GM18519 (cell line): Measurements from ENCODE around the gene TMEM121.

Experiments used
- ATAC-seq: cut with Tn5 transposase; IDR thresholded peaks from one replicate; pipeline ENCODE4 v1.9.1; 2021; ENCODE audit warnings: mild to moderate bottlenecking, moderate library complexity; ENCODE audit not compliant: unreplicated experiment, low FRiP score

Gene TMEM121

GRCh38 chr14:105526776-105527380 is 495 bp downstream of the TMEM121 start:
- no peak for ATAC-seq

DNA sequence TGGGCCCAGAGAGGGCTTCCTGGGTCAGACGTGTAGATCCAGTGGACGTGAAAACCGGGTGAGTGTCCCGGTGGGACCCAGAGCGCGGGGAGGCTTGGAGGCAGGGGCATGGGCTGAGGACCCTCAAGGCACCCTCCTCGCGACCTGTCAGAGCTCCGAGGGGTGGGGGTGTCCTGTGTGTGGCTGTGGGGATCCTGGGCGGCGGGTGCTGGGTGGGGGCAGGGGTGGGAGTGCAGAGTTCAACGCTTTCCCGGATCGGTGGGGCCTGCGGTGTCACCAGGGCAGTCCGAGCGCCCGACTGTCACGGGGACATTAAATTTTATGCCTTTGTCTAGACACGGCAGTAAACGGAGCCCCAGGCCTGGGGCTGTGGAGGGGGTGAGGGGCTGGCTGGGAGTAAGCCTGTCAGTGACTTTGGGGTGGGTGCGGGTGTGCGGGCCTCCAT is 1.0 kb downstream of the TMEM121 start:
- ATAC-seq = no peak

DNA sequence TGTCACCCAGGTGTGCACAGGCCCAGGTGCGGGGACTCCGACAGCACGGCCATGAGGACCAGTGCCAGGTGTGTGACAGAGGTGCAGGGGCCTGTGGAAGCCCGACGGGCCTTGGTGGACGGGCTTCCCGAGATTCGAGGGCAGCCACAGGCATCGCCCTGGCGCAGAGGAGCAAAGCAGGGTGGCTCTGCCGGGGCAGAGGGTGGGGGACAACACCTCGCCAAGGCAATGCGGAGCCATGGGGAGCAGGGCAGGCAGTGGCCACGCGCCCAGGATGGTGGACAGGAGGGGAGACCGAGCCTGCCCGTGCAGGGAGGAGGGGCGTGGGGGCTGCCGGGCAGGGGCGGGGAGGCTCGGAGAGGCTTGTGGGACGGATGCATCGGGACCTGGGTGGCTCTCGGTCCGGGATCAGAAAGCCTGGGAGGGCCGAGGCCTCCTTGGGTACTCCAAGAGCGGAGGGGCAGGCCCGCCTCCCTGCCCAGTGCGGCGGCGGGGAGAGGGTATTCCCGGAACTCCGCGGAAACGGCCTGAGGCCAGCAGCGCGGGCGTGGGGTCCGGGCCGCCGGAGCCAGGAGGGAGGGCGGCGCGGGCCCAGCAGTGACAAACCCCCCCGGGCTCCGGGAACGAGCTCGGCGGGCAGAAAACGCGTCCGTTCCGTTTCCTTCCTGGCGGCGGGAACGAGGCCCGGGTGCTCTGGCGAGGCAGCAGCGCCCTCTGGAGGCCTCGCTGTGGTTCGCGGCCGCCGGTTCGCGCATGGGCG is 1.6 kb downstream of the TMEM121 start:
- ATAC-seq = no peak

DNA sequence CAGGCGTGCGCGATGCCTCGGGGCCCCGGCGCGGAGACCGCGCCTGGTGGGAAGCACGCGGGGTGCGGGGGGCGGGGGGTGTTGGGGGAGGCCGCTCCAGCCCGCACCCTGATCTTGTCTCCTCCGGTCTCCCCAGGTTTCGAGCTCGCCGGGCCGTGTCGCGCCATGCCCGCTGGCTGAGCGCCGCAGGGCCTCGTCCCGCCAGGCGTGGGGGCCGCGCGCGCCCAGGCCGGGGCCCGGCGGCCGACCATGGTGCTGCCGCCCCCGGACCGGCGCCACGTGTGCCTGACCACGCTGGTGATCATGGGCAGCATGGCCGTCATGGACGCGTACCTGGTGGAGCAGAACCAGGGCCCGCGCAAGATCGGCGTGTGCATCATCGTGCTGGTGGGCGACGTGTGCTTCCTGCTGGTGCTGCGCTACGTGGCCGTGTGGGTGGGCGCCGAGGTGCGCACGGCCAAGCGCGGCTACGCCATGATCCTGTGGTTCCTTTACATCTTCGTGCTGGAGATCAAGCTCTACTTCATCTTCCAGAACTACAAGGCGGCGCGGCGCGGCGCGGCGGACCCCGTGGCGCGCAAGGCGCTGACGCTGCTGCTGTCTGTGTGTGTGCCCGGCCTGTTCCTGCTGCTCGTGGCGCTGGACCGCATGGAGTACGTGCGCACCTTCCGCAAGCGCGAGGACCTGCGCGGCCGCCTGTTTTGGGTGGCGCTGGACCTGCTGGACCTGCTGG is 2.4 kb downstream of the TMEM121 start:
- ATAC-seq = no peak

DNA sequence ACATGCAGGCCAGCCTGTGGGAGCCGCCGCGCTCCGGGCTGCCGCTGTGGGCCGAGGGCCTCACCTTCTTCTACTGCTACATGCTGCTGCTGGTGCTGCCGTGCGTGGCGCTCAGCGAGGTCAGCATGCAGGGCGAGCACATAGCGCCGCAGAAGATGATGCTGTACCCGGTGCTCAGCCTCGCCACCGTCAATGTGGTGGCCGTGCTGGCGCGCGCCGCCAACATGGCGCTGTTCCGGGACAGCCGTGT is 2.9 kb downstream of the TMEM121 start:
- ATAC-seq = no peak

DNA sequence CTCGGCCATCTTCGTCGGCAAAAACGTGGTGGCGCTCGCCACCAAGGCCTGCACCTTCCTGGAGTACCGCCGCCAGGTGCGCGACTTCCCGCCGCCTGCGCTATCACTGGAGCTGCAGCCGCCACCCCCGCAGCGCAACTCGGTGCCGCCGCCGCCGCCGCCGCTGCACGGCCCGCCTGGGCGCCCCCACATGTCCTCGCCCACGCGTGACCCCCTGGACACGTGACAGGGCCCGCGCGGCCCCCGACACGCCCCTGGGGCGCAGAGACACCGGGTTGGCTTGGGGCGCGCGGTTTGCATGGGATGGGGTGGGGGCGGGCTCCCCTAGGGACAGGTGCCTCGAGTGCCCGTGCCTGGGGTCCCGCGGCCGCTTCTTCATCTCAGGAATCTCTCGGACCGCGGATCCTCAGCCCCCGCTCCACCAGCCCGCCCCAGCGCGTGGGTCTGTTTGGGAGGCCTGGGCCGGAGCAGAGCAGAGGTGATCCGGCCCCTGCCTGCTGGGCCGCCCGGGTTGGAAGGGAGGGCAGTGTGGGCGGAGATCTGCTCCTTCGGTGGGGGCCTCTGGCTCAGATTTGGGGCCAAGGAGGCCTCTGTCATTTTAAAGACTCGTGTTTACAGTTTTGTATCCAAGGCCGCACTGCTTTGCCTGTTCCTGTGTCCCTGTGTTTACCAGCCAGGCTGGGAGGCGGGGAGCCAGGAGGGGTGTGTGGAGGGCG is 3.3 kb downstream of the TMEM121 start:
- ATAC-seq = no peak

GRCh38 chr14:105530285-105531087 is 4.1 kb downstream of the TMEM121 start:
- no peak for ATAC-seq

DNA sequence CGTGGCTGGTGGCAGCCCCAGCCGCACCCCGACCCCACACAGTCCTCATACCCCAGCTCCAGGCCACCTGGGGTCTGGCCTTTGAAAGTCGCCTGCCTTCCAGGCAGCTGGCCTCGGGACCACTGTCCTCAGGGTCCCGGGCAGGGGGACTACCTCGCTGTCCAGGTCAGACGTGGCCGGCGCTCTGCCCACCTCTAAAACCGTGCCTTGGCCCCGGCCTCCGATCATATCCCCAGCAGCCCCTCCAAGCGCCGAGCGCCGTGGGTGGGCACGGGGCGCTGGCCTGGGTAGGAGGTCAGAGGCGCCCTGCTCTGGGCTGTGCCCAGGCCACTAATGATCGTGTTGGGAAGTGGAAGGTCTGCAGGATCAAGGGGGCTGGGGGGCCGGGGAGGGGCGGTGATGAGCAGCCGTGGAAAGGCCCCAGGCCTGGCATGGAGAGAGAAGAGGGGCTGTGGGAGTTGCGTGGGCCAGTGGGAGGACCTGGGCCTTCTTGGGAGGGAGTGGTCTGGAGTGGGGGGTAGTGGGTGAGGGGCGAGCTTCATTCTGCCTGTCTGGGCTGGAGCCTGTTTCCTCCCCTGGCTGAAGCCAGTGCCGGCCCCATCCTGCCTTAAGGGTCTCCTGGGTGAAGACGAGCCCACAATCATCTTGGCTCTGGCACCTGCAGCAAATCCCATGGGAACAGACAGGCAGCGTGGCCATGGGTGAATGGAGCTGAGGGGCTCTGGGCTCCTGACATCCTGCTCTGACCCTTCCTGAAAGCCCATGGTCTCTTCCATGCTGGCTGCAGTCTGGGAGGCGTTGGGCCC is 4.9 kb downstream of the TMEM121 start:
- ATAC-seq = no peak

GRCh38 chr14:105531894-105532623 is 5.7 kb downstream of the TMEM121 start:
- no peak for ATAC-seq

DNA sequence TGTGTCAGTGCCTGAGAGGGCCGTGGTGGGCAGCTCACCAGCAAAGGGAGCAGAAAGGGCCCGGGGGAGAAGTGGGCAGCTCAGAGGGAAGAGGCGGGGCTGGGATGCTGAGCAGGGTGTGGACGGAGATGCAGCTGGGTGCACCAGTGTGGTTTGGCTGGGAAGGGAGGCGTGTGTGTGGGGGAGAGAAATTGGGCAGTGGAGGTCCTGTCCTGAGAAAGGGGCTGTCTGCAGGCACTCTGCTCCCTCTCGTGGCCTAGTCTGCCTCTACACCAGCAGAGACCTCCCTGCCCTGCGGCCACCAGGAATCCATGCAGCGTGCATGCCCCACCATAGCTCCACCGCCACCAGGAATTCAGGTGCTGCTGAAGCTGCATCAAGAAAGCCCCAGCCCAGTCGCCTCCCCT is 6.4 kb downstream of the TMEM121 start:
- ATAC-seq = no peak

DNA sequence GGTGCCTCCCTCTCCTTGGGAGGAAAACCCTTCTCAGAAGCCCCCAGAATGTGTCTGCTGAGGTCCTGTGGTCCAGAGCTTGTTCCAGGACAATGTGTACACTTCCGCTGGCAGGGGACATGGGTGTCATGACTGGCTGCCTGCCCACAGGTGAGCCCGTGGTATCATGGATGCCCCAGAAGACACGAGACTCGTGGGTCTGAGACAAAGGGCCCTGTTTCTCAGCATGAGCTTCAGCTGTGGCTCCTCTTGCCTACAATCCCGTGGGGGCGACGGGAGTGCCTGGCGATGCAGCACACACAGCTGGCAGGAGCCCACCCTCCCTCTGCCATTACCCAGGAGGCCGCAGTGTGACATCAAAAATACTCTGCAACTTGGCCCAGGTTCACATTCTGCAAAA is 7.0 kb downstream of the TMEM121 start:
- ATAC-seq = no peak

DNA sequence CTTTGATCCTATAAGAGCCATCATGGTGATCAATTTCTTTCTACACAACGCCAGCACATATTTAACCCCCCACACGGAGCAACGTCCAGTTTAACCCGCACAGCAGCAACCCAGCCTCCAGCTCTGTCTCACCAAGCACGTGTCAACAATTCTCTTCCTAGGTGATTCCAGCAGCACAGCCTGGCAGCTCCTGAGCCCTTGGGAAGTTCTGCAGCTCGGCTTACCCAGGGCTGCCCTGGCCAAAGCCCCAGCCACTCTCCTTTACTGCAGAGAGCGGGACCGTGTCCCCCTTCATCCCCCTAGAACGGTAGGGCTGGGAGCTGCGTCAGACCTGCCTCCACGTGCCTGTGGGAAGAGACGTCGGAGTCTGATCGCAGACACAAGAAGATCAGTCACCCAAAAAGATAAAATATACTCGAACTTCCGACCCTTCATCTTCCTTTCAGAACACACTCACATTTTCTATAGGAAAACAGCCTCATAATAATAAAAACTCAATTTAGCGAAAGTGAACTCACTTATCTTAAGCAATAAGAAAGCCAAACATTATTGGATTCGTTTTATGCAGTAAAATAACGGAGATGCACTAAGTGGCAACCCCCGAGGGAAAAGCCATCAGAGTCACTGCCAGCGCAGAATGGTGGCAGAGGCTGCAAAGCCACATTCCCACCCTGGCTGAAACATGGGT is 7.6 kb downstream of the TMEM121 start:
- ATAC-seq = no peak

GRCh38 chr14:105534586-105534985 is 8.2 kb downstream of the TMEM121 start:
- no peak for ATAC-seq

- no peak for ATAC-seq
These were observed 9.7 kb downstream of the TMEM121 start for GRCh38 chr14:105536051-105536450.

DNA sequence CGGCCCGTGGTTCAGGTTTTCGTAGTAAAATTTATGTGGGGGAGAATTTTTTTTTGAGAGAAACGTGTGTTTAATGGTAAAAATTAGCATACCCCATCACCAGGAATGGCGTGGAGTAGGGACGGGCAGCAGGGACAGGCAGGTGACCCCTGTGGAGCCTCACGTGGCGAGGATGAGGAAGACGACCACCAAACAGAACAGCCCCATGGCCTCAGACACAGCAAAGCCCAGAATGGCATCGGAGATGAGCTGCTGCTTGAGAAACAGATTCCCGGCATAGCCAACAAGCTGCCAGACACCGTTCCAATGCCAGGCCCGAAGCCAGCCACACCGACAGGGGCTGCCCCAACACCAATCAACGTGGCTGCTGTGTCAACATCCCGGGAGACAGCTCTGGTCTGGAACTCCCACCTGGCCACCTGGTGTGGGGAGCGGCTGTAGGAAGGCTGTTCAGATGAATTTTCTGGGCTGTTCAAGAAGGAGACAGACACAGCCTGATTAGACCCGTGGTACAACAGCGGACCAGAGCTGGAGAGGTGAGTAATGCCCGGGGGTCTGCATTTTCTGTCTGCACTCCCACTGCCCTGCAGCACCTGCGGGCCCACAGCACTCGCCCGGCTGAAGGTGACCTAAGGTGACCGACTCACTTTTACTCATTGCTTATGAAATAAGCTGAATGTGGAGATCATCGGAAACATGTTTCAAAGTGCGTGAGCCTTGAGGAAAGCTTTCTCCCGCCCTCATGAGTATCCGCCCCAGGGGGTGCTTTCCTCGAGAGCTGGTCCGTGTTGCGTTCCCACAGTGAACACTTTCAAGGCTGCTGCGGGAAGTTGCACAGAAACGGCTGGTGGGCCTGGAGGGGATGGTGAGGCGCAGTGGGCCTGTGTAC is 10.6 kb downstream of the TMEM121 start:
- ATAC-seq = no peak

- ATAC-seq = no peak
These were observed 11.4 kb downstream of the TMEM121 start for GRCh38 chr14:105537580-105538474.
